H9 (cell line): ENCODE measurements around the gene DUSP7. TPM values are rescaled to one million over a fixed set of nuclear protein-coding genes. Genes with fewer than 3 reads are reported as not detected.

Experiments used
- DNase-seq: peaks from one replicate; pipeline ENCODE4 v3.0.0-alpha.2; 2017
- H2AFZ ChIP-seq: one replicate; pipeline ENCODE4 v1.6.1; 2013; ENCODE audit warnings: mild to moderate bottlenecking, low read length, control low read depth, moderate library complexity
- H2AK5ac ChIP-seq: 2 replicates; pipeline ENCODE4 v1.6.1; 2013; ENCODE audit warnings: low read length, control low read depth, mixed read lengths; ENCODE audit not compliant: insufficient read length
- H2BK120ac ChIP-seq: one replicate; pipeline ENCODE4 v1.6.1; 2013; ENCODE audit warnings: low read depth, mild to moderate bottlenecking, low read length, control low read depth, inconsistent platforms; ENCODE audit not compliant: poor library complexity, severe bottlenecking
- H2BK12ac ChIP-seq: 2 replicates; pipeline ENCODE4 v1.6.1; 2013; ENCODE audit warnings: low read length, control low read depth, mixed read lengths, low read depth; ENCODE audit not compliant: insufficient read length
- H2BK15ac ChIP-seq: 2 replicates; pipeline ENCODE4 v1.6.1; 2013; ENCODE audit warnings: low read depth, low read length, control low read depth
- H2BK20ac ChIP-seq: one replicate; pipeline ENCODE4 v1.6.1; 2013; ENCODE audit warnings: low read depth, mild to moderate bottlenecking, low read length, control low read depth, inconsistent platforms; ENCODE audit not compliant: poor library complexity, severe bottlenecking
- H2BK5ac ChIP-seq: 2 replicates; pipeline ENCODE4 v1.6.1; 2013; ENCODE audit warnings: low read length, control low read depth, mixed read lengths; ENCODE audit not compliant: insufficient read length
- H3K14ac ChIP-seq: 2 replicates; pipeline ENCODE4 v1.6.1; 2013; ENCODE audit warnings: low read length, control low read depth; ENCODE audit not compliant: insufficient read depth
- H3K18ac ChIP-seq: 2 replicates; pipeline ENCODE4 v1.6.1; 2013; ENCODE audit warnings: low read depth, mild to moderate bottlenecking, mixed read lengths, low read length, control low read depth; ENCODE audit not compliant: insufficient read length
- H3K23ac ChIP-seq: 2 replicates; pipeline ENCODE4 v1.6.1; 2013; ENCODE audit warnings: low read length, control low read depth, mixed read lengths, low read depth; ENCODE audit not compliant: insufficient read length
- H3K23me2 ChIP-seq: 2 replicates; pipeline ENCODE4 v1.6.1; 2013; ENCODE audit warnings: low read depth, mild to moderate bottlenecking, mixed read lengths, low read length, control low read depth; ENCODE audit not compliant: insufficient read length, poor library complexity, severe bottlenecking
- H3K27ac ChIP-seq: 2 replicates; pipeline ENCODE4 v1.5.1; 2013; ENCODE audit warnings: low read length, control low read depth, mixed read lengths, low read depth; ENCODE audit not compliant: insufficient read length
- H3K27me3 ChIP-seq: 2 replicates; pipeline ENCODE4 v1.6.1; 2013; ENCODE audit warnings: low read length, control low read depth, inconsistent platforms; ENCODE audit not compliant: insufficient read depth
- H3K4ac ChIP-seq: 2 replicates; pipeline ENCODE4 v1.6.1; 2013; ENCODE audit warnings: low read depth, mild to moderate bottlenecking, control low read depth, inconsistent platforms, low read length, moderate library complexity
- H3K4me1 ChIP-seq: 2 replicates; pipeline ENCODE4 v1.6.1; 2013; ENCODE audit warnings: low read length, control low read depth, inconsistent platforms; ENCODE audit not compliant: insufficient read depth
- H3K4me2 ChIP-seq: 2 replicates; pipeline ENCODE4 v1.6.1; 2013; ENCODE audit warnings: low read length, control low read depth, mixed read lengths; ENCODE audit not compliant: insufficient read length, insufficient read depth
- H3K56ac ChIP-seq: 2 replicates; pipeline ENCODE4 v1.6.1; 2013; ENCODE audit warnings: low read depth, mild to moderate bottlenecking, mixed read lengths, low read length, control low read depth; ENCODE audit not compliant: insufficient read length
- H3K79me1 ChIP-seq: 2 replicates; pipeline ENCODE4 v1.6.1; 2013; ENCODE audit warnings: low read depth, mild to moderate bottlenecking, moderate library complexity, low read length, control low read depth, inconsistent platforms; ENCODE audit not compliant: insufficient read depth, poor library complexity, severe bottlenecking
- H3K79me2 ChIP-seq: 2 replicates; pipeline ENCODE4 v1.6.1; 2013; ENCODE audit warnings: low read length, control low read depth, inconsistent platforms; ENCODE audit not compliant: insufficient read depth
- H3K9ac ChIP-seq: 2 replicates; pipeline ENCODE4 v1.6.1; 2013; ENCODE audit warnings: low read length, control low read depth, mixed read lengths; ENCODE audit not compliant: insufficient read length; ENCODE audit errors: extremely low read depth
- H3K9me3 ChIP-seq: one replicate; pipeline ENCODE4 v1.6.1; 2013; ENCODE audit warnings: low read depth, low read length, inconsistent platforms; ENCODE audit not compliant: control insufficient read depth
- H3T11ph ChIP-seq: one replicate; pipeline ENCODE4 v1.6.1; 2013; ENCODE audit warnings: mild to moderate bottlenecking, low read length, control low read depth, inconsistent platforms
- H4K20me1 ChIP-seq: one replicate; pipeline ENCODE4 v1.6.1; 2013; ENCODE audit not compliant: control insufficient read depth, insufficient read length, insufficient read depth
- H4K5ac ChIP-seq: 2 replicates; pipeline ENCODE4 v1.6.1; 2013; ENCODE audit warnings: low read depth, mild to moderate bottlenecking, mixed read lengths, low read length, control low read depth; ENCODE audit not compliant: insufficient read length
- H4K8ac ChIP-seq: replicated peaks from 2 replicates; pipeline ENCODE4 v1.6.1; 2013; ENCODE audit warnings: low read length, control low read depth, mixed read lengths, low read depth; ENCODE audit not compliant: insufficient read length
- H4K91ac ChIP-seq: 2 replicates; pipeline ENCODE4 v1.6.1; 2013; ENCODE audit warnings: low read depth, mild to moderate bottlenecking, moderate library complexity, mixed read lengths, low read length, control low read depth; ENCODE audit not compliant: insufficient read length
- H3K27ac Mint-ChIP-seq, 3 experiments: 2 replicates in 2 of 3; 3 replicates in 1 of 3; pipeline ENCODE4 v1.8.0; 2020 to 2021; ENCODE audit warnings: mixed read lengths in 3 of 3, mild to moderate bottlenecking in 1 of 3, moderate library complexity in 1 of 3
- H3K27me3 Mint-ChIP-seq: 2 replicates; pipeline ENCODE4 v1.8.0; 2021; ENCODE audit warnings: low read depth, mild to moderate bottlenecking, moderate library complexity, mixed read lengths
- H3K36me3 Mint-ChIP-seq, 3 experiments: 2 replicates in 2 of 3; 3 replicates in 1 of 3; pipeline ENCODE4 v1.8.0; 2020 to 2021; ENCODE audit warnings: low read depth in 3 of 3, mixed read lengths in 3 of 3; ENCODE audit not compliant: insufficient read depth in 1 of 3
- H3K4me1 Mint-ChIP-seq, 2 experiments: 2 replicates each; pipeline ENCODE4 v1.8.0; 2020; ENCODE audit warnings: mixed read lengths in 2 of 2
- H3K4me3 Mint-ChIP-seq, 2 experiments: 2 replicates in 1 of 2; 3 replicates in 1 of 2; pipeline ENCODE4 v1.8.0; 2020 to 2021; ENCODE audit warnings: mild to moderate bottlenecking in 2 of 2, mixed read lengths in 2 of 2, moderate library complexity in 1 of 2
- H3K9me3 Mint-ChIP-seq, 2 experiments: 2 replicates in 1 of 2; 3 replicates in 1 of 2; pipeline ENCODE4 v1.8.0; 2020; ENCODE audit warnings: mild to moderate bottlenecking in 2 of 2, mixed read lengths in 2 of 2, moderate library complexity in 1 of 2
- CTCF ChIP-seq: fragments of 200-600 bp; sonication (generic); conservative IDR thresholded peaks from 3 replicates; pipeline ENCODE4 v1.8.0; 2021; ENCODE audit warnings: antibody characterized with exemption, mild to moderate bottlenecking
- WGBS: extraction: QIAGEN DNeasy Blood & Tissue Kit; methylation state at CpG from one replicate; pipeline ENCODE4 v1.1.7; 2013; ENCODE audit warnings: missing lambda C conversion rate, low lambda C conversion rate, mixed read lengths; ENCODE audit not compliant: insufficient read length; ENCODE audit errors: extremely low coverage; 5-methylcytosine and 5-hydroxymethylcytosine counted together
- total RNA-seq: library from RNA; stranded (reverse); gene quantifications from 2 replicates; pipeline ENCODE4 v1.2.1, GENCODE V29; 2021

Gene DUSP7
- total RNA-seq, 1 experiment from 2014 or later = 24.0 TPM

GRCh38 chr3:52005571-52005986 is 50.8 kb downstream of the DUSP7 start:
- Histone ChIP-seq H2AFZ (no peak overlapping the region), H4K20me1 (no peaks in the 10 kb centered on the region), H3K23me2 (no peaks in the 10 kb centered on the region), H3K27ac (no peak overlapping the region), H3K4ac (no peak overlapping the region), H3K14ac (0 out of 2 replicates have a peak overlapping the region, but pooled peaks have one; percentile 5), H2BK120ac (no peak overlapping the region), H3T11ph (no peak overlapping the region), H3K4me1 (peaks cover 15% of the 10 kb centered on the region; the same call in 1 of the 2 replicates), H3K27me3 (no peaks in the 10 kb centered on the region), H4K5ac (no peak overlapping the region), H3K9me3 (no peaks in the 10 kb centered on the region), H2BK5ac (no peak overlapping the region), H3K79me2 (no peaks in the 10 kb centered on the region), H4K8ac (no peak overlapping the region), H3K18ac (no peak overlapping the region), H3K56ac (no peak overlapping the region), H3K79me1 (no peaks in the 10 kb centered on the region), H2BK15ac (no peak overlapping the region), H2BK20ac (no peak overlapping the region), H3K9ac (no peak overlapping the region), H3K4me2 (peak overlapping the region; percentile 36), H4K91ac (no peak overlapping the region), H3K23ac (no peak overlapping the region), H2BK12ac (no peak overlapping the region), H2AK5ac (no peak overlapping the region)
- Mint-ChIP-seq H3K27ac (peak overlapping the region in 2 of 3 experiments; percentile 64 to 77; a peak in 1 of 7 replicates), H3K4me1 (peaks cover 51 to 62% of the 10 kb centered on the region in 2 experiments), H3K9me3 (no peaks in the 10 kb centered on the region), H3K36me3 (no peaks in the 10 kb centered on the region; a peak in 1 of 7 replicates), H3K4me3 (peak overlapping the region; percentile 45 to 75), H3K27me3 (peaks cover 4% of the 10 kb centered on the region)
- WGBS = no CpG with 5 or more reads among the region's 15 CpGs
- peak; percentile 84 for DNase-seq
- TF ChIP-seq CTCF = no peak
